Chondrocyte (in vitro differentiated cells): ENCODE data around the gene HID1. TPM values are rescaled to one million over a fixed set of nuclear protein-coding genes. Genes with fewer than 3 reads are reported as not detected.

Experiments
- DNase-seq: peaks from one replicate; pipeline ENCODE4 v3.0.0; 2021; ENCODE audit warnings: mixed read lengths, low spot score
- H3K27ac Mint-ChIP-seq: one replicate; pipeline ENCODE4 v1.8.0; 2021; ENCODE audit warnings: mild to moderate bottlenecking, moderate library complexity, mixed read lengths; ENCODE audit not compliant: unreplicated experiment
- H3K27me3 Mint-ChIP-seq: 2 replicates; pipeline ENCODE4 v1.8.0; 2021; ENCODE audit warnings: low read depth, mixed read lengths
- H3K36me3 Mint-ChIP-seq: 2 replicates; pipeline ENCODE4 v1.8.0; 2021; ENCODE audit warnings: low read depth, mixed read lengths
- H3K4me1 Mint-ChIP-seq: 2 replicates; pipeline ENCODE4 v1.8.0; 2021; ENCODE audit warnings: low read depth, mild to moderate bottlenecking, mixed read lengths
- H3K4me3 Mint-ChIP-seq: one replicate; pipeline ENCODE4 v1.8.0; 2021; ENCODE audit warnings: mild to moderate bottlenecking, moderate library complexity, mixed read lengths; ENCODE audit not compliant: unreplicated experiment
- H3K9me3 Mint-ChIP-seq: 2 replicates; pipeline ENCODE4 v1.8.0; 2021; ENCODE audit warnings: low read depth, mixed read lengths
- long read RNA-seq: library from polyadenylated mRNA; stranded (forward); transcript quantifications from one replicate; pipeline ENCODE4 v2.0.0, GENCODE V29; 2021
- total RNA-seq: library from RNA; stranded (reverse); gene quantifications from 3 replicates; pipeline ENCODE4 v1.2.1, GENCODE V29; 2021
- TF ChIP-seq, protein P1 (sequence below): fragments of 200-600 bp; sonication (generic); IDR thresholded peaks from 2 replicates; pipeline ENCODE4 v1.5.0; 2021; ENCODE audit warnings: antibody characterized with exemption, mild to moderate bottlenecking, moderate library complexity

The HID1 gene, protein sequence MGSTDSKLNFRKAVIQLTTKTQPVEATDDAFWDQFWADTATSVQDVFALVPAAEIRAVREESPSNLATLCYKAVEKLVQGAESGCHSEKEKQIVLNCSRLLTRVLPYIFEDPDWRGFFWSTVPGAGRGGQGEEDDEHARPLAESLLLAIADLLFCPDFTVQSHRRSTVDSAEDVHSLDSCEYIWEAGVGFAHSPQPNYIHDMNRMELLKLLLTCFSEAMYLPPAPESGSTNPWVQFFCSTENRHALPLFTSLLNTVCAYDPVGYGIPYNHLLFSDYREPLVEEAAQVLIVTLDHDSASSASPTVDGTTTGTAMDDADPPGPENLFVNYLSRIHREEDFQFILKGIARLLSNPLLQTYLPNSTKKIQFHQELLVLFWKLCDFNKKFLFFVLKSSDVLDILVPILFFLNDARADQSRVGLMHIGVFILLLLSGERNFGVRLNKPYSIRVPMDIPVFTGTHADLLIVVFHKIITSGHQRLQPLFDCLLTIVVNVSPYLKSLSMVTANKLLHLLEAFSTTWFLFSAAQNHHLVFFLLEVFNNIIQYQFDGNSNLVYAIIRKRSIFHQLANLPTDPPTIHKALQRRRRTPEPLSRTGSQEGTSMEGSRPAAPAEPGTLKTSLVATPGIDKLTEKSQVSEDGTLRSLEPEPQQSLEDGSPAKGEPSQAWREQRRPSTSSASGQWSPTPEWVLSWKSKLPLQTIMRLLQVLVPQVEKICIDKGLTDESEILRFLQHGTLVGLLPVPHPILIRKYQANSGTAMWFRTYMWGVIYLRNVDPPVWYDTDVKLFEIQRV
- 4.7 to 7.7 TPM (median 5.2 TPM) in 3 replicates for total RNA-seq
- long read RNA-seq, partial matches to known transcripts, result 1 of 6 reads
- long read RNA-seq, other reads (novel, unspliced or antisense), result 3 of 6 reads

DNA sequence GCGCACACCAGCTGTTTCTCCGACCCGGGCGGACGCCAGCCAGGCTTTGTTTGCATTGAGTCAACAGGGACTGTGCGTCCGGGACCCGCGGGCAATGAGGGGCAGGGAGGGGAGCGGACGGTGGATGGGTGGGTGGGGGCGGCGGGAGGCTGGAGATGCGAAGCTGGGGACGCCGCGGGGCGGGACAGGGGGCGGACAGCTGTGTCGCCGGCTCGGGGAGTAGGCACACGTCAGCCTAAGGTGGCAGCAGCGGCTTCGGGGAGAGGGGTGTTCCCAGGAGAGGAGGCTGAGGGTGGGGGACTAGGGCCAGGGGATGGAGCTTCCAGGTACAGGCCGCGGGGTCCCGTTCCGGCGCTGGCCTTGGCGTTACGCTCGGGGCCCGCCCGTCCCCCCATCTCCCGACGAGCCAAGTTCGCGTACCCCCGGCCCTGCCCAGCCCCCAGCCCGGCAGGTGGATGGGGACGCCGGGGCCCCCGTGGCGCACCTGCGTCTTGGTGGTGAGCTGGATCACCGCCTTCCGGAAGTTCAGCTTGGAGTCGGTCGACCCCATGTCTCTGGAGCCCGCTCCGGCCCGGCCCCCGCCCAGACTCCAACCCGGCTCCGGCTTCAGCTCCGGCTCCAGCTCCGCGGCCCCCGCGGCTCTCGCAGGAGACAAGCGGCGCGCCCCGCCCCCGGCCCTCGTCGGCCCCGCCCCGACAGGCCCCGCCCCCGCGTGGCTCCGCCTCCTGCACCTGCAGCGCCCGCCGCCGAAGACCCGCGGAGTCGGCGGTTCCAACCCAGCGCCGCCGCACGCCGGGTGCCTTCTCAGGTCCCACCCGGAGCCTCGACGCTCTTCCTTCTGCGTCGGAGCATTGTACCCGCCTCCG, at the start of gene HID1:
Gene HID1, minus strand, starts transcription at position 653 of the 866 bp plus-strand sequence. Its CDS starts 103 bp downstream, at position 550.
- peaks cover 5% of the 10 kb centered on the region for H3K27me3 Mint-ChIP-seq
- no peak for DNase-seq
- H3K4me3 Mint-ChIP-seq, result peak within 1 kb of the TSS; percentile 73
- H3K4me1 Mint-ChIP-seq, result peaks cover 7% of the 10 kb centered on the region
- TF ChIP-seq, protein P1, sequence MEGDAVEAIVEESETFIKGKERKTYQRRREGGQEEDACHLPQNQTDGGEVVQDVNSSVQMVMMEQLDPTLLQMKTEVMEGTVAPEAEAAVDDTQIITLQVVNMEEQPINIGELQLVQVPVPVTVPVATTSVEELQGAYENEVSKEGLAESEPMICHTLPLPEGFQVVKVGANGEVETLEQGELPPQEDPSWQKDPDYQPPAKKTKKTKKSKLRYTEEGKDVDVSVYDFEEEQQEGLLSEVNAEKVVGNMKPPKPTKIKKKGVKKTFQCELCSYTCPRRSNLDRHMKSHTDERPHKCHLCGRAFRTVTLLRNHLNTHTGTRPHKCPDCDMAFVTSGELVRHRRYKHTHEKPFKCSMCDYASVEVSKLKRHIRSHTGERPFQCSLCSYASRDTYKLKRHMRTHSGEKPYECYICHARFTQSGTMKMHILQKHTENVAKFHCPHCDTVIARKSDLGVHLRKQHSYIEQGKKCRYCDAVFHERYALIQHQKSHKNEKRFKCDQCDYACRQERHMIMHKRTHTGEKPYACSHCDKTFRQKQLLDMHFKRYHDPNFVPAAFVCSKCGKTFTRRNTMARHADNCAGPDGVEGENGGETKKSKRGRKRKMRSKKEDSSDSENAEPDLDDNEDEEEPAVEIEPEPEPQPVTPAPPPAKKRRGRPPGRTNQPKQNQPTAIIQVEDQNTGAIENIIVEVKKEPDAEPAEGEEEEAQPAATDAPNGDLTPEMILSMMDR, result no peak
- H3K36me3 Mint-ChIP-seq, result no peaks in the 10 kb centered on the region
- no peaks in the 10 kb centered on the region for H3K9me3 Mint-ChIP-seq
- H3K27ac Mint-ChIP-seq, result no peak within 1 kb of the TSS

DNA sequence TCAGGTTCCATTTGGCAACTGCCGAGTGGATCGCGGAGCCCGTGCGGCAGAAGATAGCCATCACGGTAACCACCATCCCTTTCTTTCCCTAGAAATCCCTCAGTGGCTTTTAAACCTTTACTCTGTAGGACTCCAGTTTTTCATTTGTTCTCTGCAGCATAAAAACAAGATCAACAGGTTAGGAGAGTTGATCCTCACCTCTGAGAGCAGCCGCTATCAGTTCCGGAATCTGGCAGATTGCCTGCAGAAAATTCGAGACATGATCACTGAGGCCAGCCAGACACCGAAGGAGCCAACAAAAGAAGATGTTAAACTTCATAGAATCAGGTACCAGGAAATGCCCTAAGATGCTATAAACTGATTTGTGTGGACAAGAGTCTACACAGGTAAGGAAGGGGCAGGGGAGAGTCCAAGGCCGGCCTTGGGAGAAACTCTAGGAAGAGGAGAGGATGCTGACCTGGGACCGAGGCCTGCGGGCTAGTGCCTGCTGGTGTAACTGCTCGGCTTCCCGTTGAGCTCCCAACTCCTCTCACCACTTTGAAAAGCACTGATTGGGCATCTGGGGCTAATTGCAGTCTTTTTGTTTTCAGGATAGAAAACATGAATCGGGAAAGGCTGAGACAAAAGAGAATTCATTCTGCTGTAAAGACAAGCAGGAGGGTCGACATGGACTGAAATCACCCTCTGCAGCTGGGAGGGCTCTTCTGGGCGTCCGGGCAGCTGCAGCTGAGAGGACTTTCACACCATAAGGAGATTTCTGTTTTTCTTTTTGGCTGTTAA, 48.0 kb upstream of the HID1 start:
- Mint-ChIP-seq H3K27ac (no peak overlapping the region), H3K9me3 (no peaks in the 10 kb centered on the region), H3K27me3 (no peaks in the 10 kb centered on the region), H3K36me3 (peaks cover 29% of the 10 kb centered on the region), H3K4me3 (no peak overlapping the region), H3K4me1 (no peaks in the 10 kb centered on the region)
- TF ChIP-seq, protein P1, result no peak
- no peak for DNase-seq

DNA sequence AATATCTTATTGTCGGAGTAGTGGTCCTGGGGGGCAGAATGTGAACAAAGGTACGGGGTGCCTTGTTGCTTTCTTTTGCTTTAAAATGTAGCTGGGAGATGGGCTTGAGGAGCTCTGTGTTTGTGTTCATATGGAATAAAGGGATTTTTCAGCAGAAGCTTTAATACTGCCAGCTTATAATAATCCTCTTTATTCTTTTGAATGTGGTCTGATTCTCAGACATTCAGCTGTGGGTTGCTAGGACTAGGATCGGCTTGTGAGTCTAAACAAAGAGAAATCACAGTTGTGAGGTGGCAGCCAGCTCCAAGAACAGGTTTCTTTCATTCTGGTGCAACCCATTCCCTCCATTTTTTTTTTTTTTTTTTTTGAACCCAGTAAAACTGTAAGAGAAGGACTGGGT, 47.2 kb upstream of the HID1 start:
- TF ChIP-seq, protein P1, result no peak
- H3K4me3 Mint-ChIP-seq, result no peak overlapping the region
- peaks cover 2% of the 10 kb centered on the region for H3K4me1 Mint-ChIP-seq
- DNase-seq, result no peak
- H3K27me3 Mint-ChIP-seq, result no peaks in the 10 kb centered on the region
- no peak overlapping the region for H3K27ac Mint-ChIP-seq
- H3K36me3 Mint-ChIP-seq, result peaks cover 31% of the 10 kb centered on the region
- H3K9me3 Mint-ChIP-seq, result no peaks in the 10 kb centered on the region

DNA sequence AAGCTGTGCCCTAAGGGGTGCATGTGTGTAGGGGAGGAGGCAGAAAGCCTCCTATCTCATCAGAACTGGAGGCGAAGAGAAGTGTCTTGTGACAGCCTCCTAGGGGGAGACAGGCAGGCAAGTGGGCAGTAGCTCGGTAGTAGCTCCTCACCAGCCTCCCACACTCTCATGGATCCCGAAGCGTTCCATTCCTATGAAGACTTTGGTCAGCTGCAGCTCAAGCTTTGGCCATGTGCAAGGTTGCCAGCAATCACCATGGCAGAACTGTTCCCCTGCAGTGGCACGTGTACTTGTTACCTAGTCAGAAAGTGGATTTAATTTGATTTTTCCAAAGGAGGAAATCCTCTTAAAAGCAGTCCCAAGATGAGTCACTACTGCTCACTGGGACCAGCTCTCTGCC, 46.6 kb upstream of the HID1 start:
- DNase-seq, result no peak
- Mint-ChIP-seq H3K4me3 (no peak overlapping the region), H3K36me3 (peaks cover 31% of the 10 kb centered on the region), H3K27ac (no peak overlapping the region), H3K27me3 (no peaks in the 10 kb centered on the region), H3K9me3 (no peaks in the 10 kb centered on the region), H3K4me1 (peaks cover 4% of the 10 kb centered on the region)
- TF ChIP-seq, protein P1, result no peak
